SU-DHL-6 (cell line): ENCODE data around the gene NKAIN1.
A peak's percentile ranks its signal among the peaks of the same experiment; 100 is the strongest.

Experiments used
- H2AFZ ChIP-seq: fragments of 200-600 bp; sonication (generic); 2 replicates; pipeline ENCODE4 v1.6.1; 2014; ENCODE audit warnings: low read depth, mild to moderate bottlenecking, moderate library complexity, mixed read lengths, antibody characterized with exemption, low read length; ENCODE audit not compliant: severe bottlenecking
- H3F3A ChIP-seq: fragments of 200-600 bp; shearing (Covaris generic); 2 replicates; pipeline ENCODE4 v1.6.0; 2016; ENCODE audit warnings: antibody characterized with exemption, mild to moderate bottlenecking; ENCODE audit not compliant: insufficient read depth
- H3K27ac ChIP-seq: fragments of 200-600 bp; sonication (generic); 2 replicates; pipeline ENCODE4 v1.5.1; 2016; ENCODE audit warnings: low read depth, mild to moderate bottlenecking, low read length, moderate library complexity, mixed read lengths
- H3K27me3 ChIP-seq: fragments of 200-600 bp; sonication (generic), shearing (Covaris generic); 2 replicates; pipeline ENCODE4 v1.6.0; 2014; ENCODE audit warnings: mild to moderate bottlenecking, low read length
- H3K36me3 ChIP-seq: fragments of 200-600 bp; sonication (generic); 2 replicates; pipeline ENCODE4 v1.6.1; 2014; ENCODE audit warnings: mild to moderate bottlenecking, low read length, mixed read lengths
- H3K4me2 ChIP-seq: fragments of 300-600, 200-600 bp; shearing (Covaris generic), sonication (generic); 2 replicates; pipeline ENCODE4 v1.6.0; 2014; ENCODE audit warnings: low read length, low read depth, mild to moderate bottlenecking; ENCODE audit not compliant: poor library complexity, severe bottlenecking
- H3K4me3 ChIP-seq: fragments of 200-600 bp; sonication (generic); 2 replicates; pipeline ENCODE4 v1.5.1; 2014; ENCODE audit warnings: antibody characterized with exemption, low read length, mild to moderate bottlenecking, mixed read lengths; ENCODE audit not compliant: insufficient read depth, poor library complexity, severe bottlenecking
- H3K79me2 ChIP-seq: fragments of 200-600 bp; sonication (generic); 2 replicates; pipeline ENCODE4 v1.6.1; 2014; ENCODE audit warnings: mild to moderate bottlenecking, low read length, moderate library complexity; ENCODE audit not compliant: insufficient read depth
- H3K9ac ChIP-seq: fragments of 200-600 bp; sonication (generic); 2 replicates; pipeline ENCODE4 v1.7.0; 2014; ENCODE audit warnings: mild to moderate bottlenecking, low read length
- H3K9me2 ChIP-seq: fragments of 200-600 bp; sonication (generic); replicated peaks from 2 replicates; pipeline ENCODE4 v1.6.1; 2014; ENCODE audit warnings: low read length; ENCODE audit not compliant: insufficient read depth
- H3K9me3 ChIP-seq: fragments of 200-600 bp; sonication (generic); 2 replicates; pipeline ENCODE4 v1.6.1; 2014; ENCODE audit warnings: low read length, mixed read lengths; ENCODE audit not compliant: insufficient read depth
- H4K20me1 ChIP-seq: fragments of 200-600 bp; sonication (generic); 2 replicates; pipeline ENCODE4 v1.6.1; 2014; ENCODE audit warnings: low read depth, mild to moderate bottlenecking, antibody characterized with exemption, low read length, moderate library complexity, mixed read lengths
- EZH2phosphoT487 ChIP-seq: fragments of 200-600 bp; sonication (generic), shearing (Covaris generic); conservative IDR thresholded peaks from 2 replicates; pipeline ENCODE4 v1.6.1; 2018; ENCODE audit warnings: mild to moderate bottlenecking, antibody characterized with exemption, low read length, moderate library complexity, mixed read lengths
- TF ChIP-seq, protein P1 (sequence below): fragments of 200-600 bp; sonication (generic); IDR thresholded peaks from one replicate; pipeline ENCODE4 v1.5.1; 2017; ENCODE audit warnings: antibody characterized with exemption, mild to moderate bottlenecking, low read length, moderate library complexity; ENCODE audit not compliant: insufficient read depth, poor library complexity, severe bottlenecking

NKAIN1 gene

DNA sequence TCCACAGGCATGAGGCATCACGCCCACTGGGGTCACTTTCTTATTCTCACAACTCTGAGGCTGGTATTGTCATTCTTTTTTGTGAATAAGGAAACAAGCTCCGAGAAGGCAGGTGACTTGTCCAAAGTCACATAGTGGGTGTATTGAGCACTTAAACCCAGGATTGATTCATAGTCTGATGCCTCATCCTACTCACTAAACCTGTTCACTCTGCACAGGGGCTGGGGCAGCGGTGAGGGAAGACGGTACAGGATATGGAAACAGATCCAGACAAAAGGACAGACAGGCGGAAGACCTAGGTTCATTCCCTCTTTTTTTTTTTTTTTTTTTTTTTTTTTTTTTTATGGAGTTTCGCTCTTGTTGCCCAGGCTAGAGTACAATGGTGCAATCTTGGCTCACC is 56.6 kb downstream of the NKAIN1 start:
- no peak for TF ChIP-seq EZH2phosphoT487
- TF ChIP-seq, protein P1, sequence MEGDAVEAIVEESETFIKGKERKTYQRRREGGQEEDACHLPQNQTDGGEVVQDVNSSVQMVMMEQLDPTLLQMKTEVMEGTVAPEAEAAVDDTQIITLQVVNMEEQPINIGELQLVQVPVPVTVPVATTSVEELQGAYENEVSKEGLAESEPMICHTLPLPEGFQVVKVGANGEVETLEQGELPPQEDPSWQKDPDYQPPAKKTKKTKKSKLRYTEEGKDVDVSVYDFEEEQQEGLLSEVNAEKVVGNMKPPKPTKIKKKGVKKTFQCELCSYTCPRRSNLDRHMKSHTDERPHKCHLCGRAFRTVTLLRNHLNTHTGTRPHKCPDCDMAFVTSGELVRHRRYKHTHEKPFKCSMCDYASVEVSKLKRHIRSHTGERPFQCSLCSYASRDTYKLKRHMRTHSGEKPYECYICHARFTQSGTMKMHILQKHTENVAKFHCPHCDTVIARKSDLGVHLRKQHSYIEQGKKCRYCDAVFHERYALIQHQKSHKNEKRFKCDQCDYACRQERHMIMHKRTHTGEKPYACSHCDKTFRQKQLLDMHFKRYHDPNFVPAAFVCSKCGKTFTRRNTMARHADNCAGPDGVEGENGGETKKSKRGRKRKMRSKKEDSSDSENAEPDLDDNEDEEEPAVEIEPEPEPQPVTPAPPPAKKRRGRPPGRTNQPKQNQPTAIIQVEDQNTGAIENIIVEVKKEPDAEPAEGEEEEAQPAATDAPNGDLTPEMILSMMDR: no peak
- H3K4me3 ChIP-seq: no peak overlapping the region
- no peaks in the 10 kb centered on the region for H3K9me2 ChIP-seq
- H3K79me2 ChIP-seq: no peaks in the 10 kb centered on the region
- H3K9ac ChIP-seq: no peak overlapping the region
- H3K36me3 ChIP-seq: no peaks in the 10 kb centered on the region
- no peaks in the 10 kb centered on the region for H4K20me1 ChIP-seq
- H3K4me2 ChIP-seq: no peak overlapping the region
- H3F3A ChIP-seq: no peaks in the 10 kb centered on the region
- no peaks in the 10 kb centered on the region for H3K9me3 ChIP-seq
- no peak overlapping the region for H3K27ac ChIP-seq
- H3K27me3 ChIP-seq: no peaks in the 10 kb centered on the region
- H2AFZ ChIP-seq: no peak overlapping the region

DNA sequence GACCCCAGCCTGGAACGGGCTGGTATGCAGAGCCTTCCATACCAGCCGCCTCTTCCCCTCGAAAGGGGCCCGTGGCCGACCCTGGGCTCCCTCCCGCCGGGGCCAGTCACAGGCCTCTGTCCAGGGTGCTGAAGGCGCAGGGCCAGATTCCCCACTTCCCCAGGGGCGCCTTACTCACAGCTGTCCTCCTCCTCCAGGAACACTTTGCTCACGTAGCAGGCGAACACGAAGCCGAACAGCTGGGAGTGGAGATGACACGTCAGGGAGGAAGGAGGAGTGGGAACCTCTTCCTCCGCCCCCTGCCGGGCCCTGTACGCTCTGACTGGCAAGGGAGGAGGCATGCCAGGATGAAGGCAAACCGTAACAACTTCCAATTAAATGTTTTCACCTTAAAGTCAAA is 57.3 kb downstream of the NKAIN1 start:
- peak overlapping the region; percentile 63 for H3K4me2 ChIP-seq
- TF ChIP-seq, protein P1: no peak
- no peak for TF ChIP-seq EZH2phosphoT487
- no peaks in the 10 kb centered on the region for H3F3A ChIP-seq
- H4K20me1 ChIP-seq: no peaks in the 10 kb centered on the region
- H3K79me2 ChIP-seq: no peaks in the 10 kb centered on the region
- no peaks in the 10 kb centered on the region for H3K9me2 ChIP-seq
- H3K27me3 ChIP-seq: no peaks in the 10 kb centered on the region
- no peak overlapping the region for H3K9ac ChIP-seq
- peak overlapping the region; percentile 36 for H3K4me3 ChIP-seq
- H2AFZ ChIP-seq: no peak overlapping the region
- H3K27ac ChIP-seq: no peak overlapping the region
- no peaks in the 10 kb centered on the region for H3K9me3 ChIP-seq
- H3K36me3 ChIP-seq: no peaks in the 10 kb centered on the region

DNA sequence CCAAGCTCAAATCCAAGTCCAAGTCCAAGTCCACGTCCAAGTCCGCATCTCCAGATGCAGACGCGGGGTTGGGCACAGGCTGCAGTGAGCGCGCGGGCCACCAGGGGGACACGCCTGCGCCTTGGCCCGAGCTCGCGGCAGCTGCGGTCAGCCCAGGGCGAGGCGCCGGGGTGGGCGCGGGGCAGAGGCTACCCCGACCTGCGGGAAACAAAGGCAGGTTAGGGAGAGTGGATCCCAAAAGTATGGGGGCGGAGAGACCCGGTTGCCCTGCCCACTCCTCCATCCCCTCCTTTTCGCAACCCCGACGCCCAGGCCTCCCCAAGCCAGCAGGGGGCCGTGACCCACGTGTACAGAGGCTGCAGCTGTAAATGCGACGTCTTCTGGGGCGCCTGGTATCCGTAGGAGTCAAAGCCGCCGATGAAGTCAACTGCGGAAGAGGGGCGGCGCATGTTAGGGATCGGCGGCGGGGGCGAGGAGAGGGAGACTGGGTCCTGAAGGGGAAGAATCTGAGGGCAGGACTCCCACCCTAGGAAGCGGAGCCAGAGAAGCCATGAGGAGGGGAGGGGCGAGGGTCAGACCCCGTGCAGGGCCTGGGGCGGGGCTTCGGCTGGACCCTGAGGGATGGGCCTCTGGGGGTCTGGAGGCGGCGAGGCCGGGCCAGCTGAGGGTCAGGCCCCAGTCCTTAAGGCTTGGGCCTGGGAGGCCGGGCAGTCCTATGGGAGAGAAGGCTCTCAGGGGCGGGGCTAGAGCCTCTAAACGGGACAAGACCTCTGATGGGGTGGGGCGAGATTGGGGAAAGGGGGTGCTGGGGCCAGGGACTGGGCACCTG is 58.0 kb downstream of the NKAIN1 start:
- TF ChIP-seq, protein P1: peak; percentile 95
- TF ChIP-seq EZH2phosphoT487: no peak
- H2AFZ ChIP-seq: peak overlapping the region; percentile 5
- H3K27me3 ChIP-seq: no peaks in the 10 kb centered on the region
- H3K79me2 ChIP-seq: no peaks in the 10 kb centered on the region
- no peaks in the 10 kb centered on the region for H3F3A ChIP-seq
- no peak overlapping the region; the same call in 1 of the 2 replicates for H3K9ac ChIP-seq
- no peak overlapping the region for H3K27ac ChIP-seq
- no peaks in the 10 kb centered on the region for H3K36me3 ChIP-seq
- no peaks in the 10 kb centered on the region for H3K9me3 ChIP-seq
- no peaks in the 10 kb centered on the region for H3K9me2 ChIP-seq
- no peaks in the 10 kb centered on the region for H4K20me1 ChIP-seq
- H3K4me2 ChIP-seq: peak overlapping the region; percentile 63
- H3K4me3 ChIP-seq: peak overlapping the region; percentile 36
